Endothelial cell (in vitro differentiated cells): ENCODE data around the gene KDM5D. TPM values are rescaled to one million over a fixed set of nuclear protein-coding genes. Genes with fewer than 3 reads are reported as not detected.

Experiments used
- DNase-seq: peaks from one replicate; pipeline ENCODE4 v3.0.0; 2021; ENCODE audit warnings: low spot score
- H3K27ac Mint-ChIP-seq: one replicate; pipeline ENCODE4 v1.8.0; 2021; ENCODE audit warnings: mixed read lengths, inconsistent platforms; ENCODE audit not compliant: unreplicated experiment
- H3K27me3 Mint-ChIP-seq: one replicate; pipeline ENCODE4 v1.8.0; 2021; ENCODE audit warnings: mild to moderate bottlenecking, moderate library complexity, mixed read lengths, inconsistent platforms; ENCODE audit not compliant: unreplicated experiment
- H3K36me3 Mint-ChIP-seq: one replicate; pipeline ENCODE4 v1.8.0; 2021; ENCODE audit warnings: mild to moderate bottlenecking, low read depth, mixed read lengths, inconsistent platforms; ENCODE audit not compliant: unreplicated experiment
- H3K4me1 Mint-ChIP-seq: one replicate; pipeline ENCODE4 v1.8.0; 2021; ENCODE audit warnings: mild to moderate bottlenecking, mixed read lengths, inconsistent platforms; ENCODE audit not compliant: unreplicated experiment
- H3K4me3 Mint-ChIP-seq: one replicate; pipeline ENCODE4 v1.8.0; 2021; ENCODE audit warnings: mild to moderate bottlenecking, mixed read lengths, inconsistent platforms; ENCODE audit not compliant: unreplicated experiment
- H3K9me3 Mint-ChIP-seq: one replicate; pipeline ENCODE4 v1.8.0; 2021; ENCODE audit warnings: mixed read lengths, inconsistent platforms; ENCODE audit not compliant: unreplicated experiment
- long read RNA-seq: library from polyadenylated mRNA; unstranded; transcript quantifications from one replicate; pipeline ENCODE4 v2.0.0, GENCODE V29; 2020; ENCODE audit not compliant: unreplicated experiment
- total RNA-seq: library from RNA; stranded (reverse); fragmentation: NEBNext Ultra II Directional; extraction: Animal tissue kit (Norgen Biotek cat#: 25700); gene quantifications from one replicate; pipeline ENCODE4 v1.2.1, GENCODE V29; 2021; ENCODE audit not compliant: unreplicated experiment
- TF ChIP-seq, protein P1 (sequence below): fragments of 200-600 bp; sonication (generic); IDR thresholded peaks from one replicate; pipeline ENCODE4 v1.5.0; 2021; ENCODE audit warnings: antibody characterized with exemption; ENCODE audit not compliant: unreplicated experiment

KDM5D gene
- total RNA-seq, result 70.0 TPM
- long read RNA-seq, partial matches to known transcripts, result 1 of 1 reads
- long read RNA-seq, other reads (novel, unspliced or antisense), result 0 of 1 reads

- Mint-ChIP-seq H3K27me3 (no peaks in the 10 kb centered on the region), H3K9me3 (no peaks in the 10 kb centered on the region), H3K36me3 (peaks cover 11% of the 10 kb centered on the region), H3K4me3 (peak within 1 kb of the TSS; percentile 92), H3K27ac (peak within 1 kb of the TSS; percentile 98), H3K4me1 (peaks cover 9% of the 10 kb centered on the region)
- TF ChIP-seq, protein P1, sequence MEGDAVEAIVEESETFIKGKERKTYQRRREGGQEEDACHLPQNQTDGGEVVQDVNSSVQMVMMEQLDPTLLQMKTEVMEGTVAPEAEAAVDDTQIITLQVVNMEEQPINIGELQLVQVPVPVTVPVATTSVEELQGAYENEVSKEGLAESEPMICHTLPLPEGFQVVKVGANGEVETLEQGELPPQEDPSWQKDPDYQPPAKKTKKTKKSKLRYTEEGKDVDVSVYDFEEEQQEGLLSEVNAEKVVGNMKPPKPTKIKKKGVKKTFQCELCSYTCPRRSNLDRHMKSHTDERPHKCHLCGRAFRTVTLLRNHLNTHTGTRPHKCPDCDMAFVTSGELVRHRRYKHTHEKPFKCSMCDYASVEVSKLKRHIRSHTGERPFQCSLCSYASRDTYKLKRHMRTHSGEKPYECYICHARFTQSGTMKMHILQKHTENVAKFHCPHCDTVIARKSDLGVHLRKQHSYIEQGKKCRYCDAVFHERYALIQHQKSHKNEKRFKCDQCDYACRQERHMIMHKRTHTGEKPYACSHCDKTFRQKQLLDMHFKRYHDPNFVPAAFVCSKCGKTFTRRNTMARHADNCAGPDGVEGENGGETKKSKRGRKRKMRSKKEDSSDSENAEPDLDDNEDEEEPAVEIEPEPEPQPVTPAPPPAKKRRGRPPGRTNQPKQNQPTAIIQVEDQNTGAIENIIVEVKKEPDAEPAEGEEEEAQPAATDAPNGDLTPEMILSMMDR, result no peak
- peak; percentile 55 for DNase-seq
Measured at GRCh38 chrY:19744381-19745378, at the start of gene KDM5D. TSS of gene KDM5D (minus strand) at chrY:19744726. CDS start at chrY:19744534, 192 bp downstream.

- no peak for DNase-seq
- TF ChIP-seq, protein P1, result no peak
- no peaks in the 10 kb centered on the region for H3K9me3 Mint-ChIP-seq
- peaks cover 2% of the 10 kb centered on the region for H3K27me3 Mint-ChIP-seq
- no peak overlapping the region for H3K4me3 Mint-ChIP-seq
- H3K27ac Mint-ChIP-seq, result no peak overlapping the region
- no peaks in the 10 kb centered on the region for H3K36me3 Mint-ChIP-seq
- H3K4me1 Mint-ChIP-seq, result no peaks in the 10 kb centered on the region
Measured at GRCh38 chrY:19768375-19768774, 23.8 kb upstream of the KDM5D start.

GRCh38 chrY:19743331-19743730 lies 1.2 kb downstream of the KDM5D start:
- H3K4me1 Mint-ChIP-seq, result peaks cover 9% of the 10 kb centered on the region
- no peak for DNase-seq
- peak overlapping the region; percentile 92 for H3K4me3 Mint-ChIP-seq
- H3K36me3 Mint-ChIP-seq, result peaks cover 16% of the 10 kb centered on the region
- no peaks in the 10 kb centered on the region for H3K9me3 Mint-ChIP-seq
- no peaks in the 10 kb centered on the region for H3K27me3 Mint-ChIP-seq
- TF ChIP-seq, protein P1, result no peak
- no peak overlapping the region for H3K27ac Mint-ChIP-seq

DNA sequence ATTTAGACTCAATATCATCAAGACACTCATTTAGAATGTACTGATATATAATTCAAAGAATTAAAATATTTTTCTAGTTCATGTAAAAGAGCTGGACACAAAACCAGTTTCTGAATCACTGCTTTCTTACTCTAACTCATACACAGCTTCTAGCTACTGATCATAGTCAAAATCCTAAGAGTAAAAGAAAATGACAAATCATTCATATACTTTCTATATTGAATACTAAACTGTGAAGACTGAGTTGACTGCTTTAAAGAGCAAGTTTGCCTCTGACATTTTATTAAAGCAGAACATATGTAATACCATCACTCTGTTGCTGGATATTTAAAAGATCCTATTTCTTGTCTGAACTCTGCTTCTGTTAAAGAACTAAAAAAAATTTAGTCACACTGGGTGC lies 2.4 kb downstream of the KDM5D start:
- Mint-ChIP-seq H3K4me1 (peaks cover 9% of the 10 kb centered on the region), H3K27ac (no peak overlapping the region), H3K4me3 (no peak overlapping the region), H3K36me3 (peaks cover 16% of the 10 kb centered on the region), H3K27me3 (no peaks in the 10 kb centered on the region), H3K9me3 (no peaks in the 10 kb centered on the region)
- TF ChIP-seq, protein P1, result no peak
- DNase-seq, result no peak

GRCh38 chrY:19734425-19734824 lies 10.1 kb downstream of the KDM5D start:
- Mint-ChIP-seq H3K36me3 (peaks cover 5% of the 10 kb centered on the region), H3K4me3 (no peak overlapping the region), H3K27me3 (peaks cover 2% of the 10 kb centered on the region), H3K9me3 (no peaks in the 10 kb centered on the region), H3K27ac (no peak overlapping the region), H3K4me1 (no peaks in the 10 kb centered on the region)
- no peak for DNase-seq
- TF ChIP-seq, protein P1, result no peak
